SH-SY5Y (cell line): ENCODE data around the gene ATP5F1B.

Source experiments
- GATA2 ChIP-seq: IDR thresholded peaks from 2 replicates; pipeline ENCODE4 v1.6.1; 2011; ENCODE audit warnings: mild to moderate bottlenecking, low read depth, low read length
- GATA3 ChIP-seq: IDR thresholded peaks from 2 replicates; pipeline ENCODE4 v1.6.1; 2011; ENCODE audit warnings: low read depth, mild to moderate bottlenecking, low read length, moderate library complexity

- TF ChIP-seq GATA2 (no peak), GATA3 (no peak)
Observed at GRCh38 chr12:56632701-56633467, 12.9 kb downstream of the ATP5F1B start.
